ENCODE data around the gene LRCH4.
A peak's percentile ranks its signal among the peaks of the same experiment; 100 is the strongest.

Gene LRCH4

GRCh38 chr7:100620239-100620638 is 34.3 kb upstream of the LRCH4 start:
- no peak overlapping the region for H2AK5ac ChIP-seq (ENCODE audit: low read length)
- no peak overlapping the region for H4K8ac ChIP-seq (ENCODE audit: low read depth, low read length)
- H3K56ac ChIP-seq (ENCODE audit: low read length) = no peak overlapping the region
- H3K36me3 ChIP-seq (ENCODE audit: control insufficient read depth, insufficient read depth, low read length) = no peaks in the 10 kb centered on the region
- no peaks in the 10 kb centered on the region for H3K4me1 ChIP-seq (ENCODE audit: control insufficient read depth, low read depth, low read length)
- H4K5ac ChIP-seq (ENCODE audit: low read length) = no peak overlapping the region
- no peak overlapping the region for H2BK15ac ChIP-seq (replicated peaks; ENCODE audit: low read depth)
- no peaks in the 10 kb centered on the region for H3K79me1 ChIP-seq (ENCODE audit: low read length)
- no peak overlapping the region for H2BK120ac ChIP-seq (ENCODE audit: low read depth, low read length)
- H3K79me2 ChIP-seq (ENCODE audit: control insufficient read depth, insufficient read depth, low read length) = no peaks in the 10 kb centered on the region
- no peak overlapping the region for H3K4me2 ChIP-seq (ENCODE audit: low read length)
- WGBS (ENCODE audit: extremely low coverage, insufficient coverage, low lambda C conversion rate) = no CpG with 5 or more reads among the region's 6 CpGs
- no peak overlapping the region for H3K4ac ChIP-seq (ENCODE audit: low read depth, low read length)
- H3K27ac ChIP-seq (ENCODE audit: low read depth, low read length) = no peak overlapping the region
- no peak overlapping the region for H3K4me3 ChIP-seq (ENCODE audit: low read length)
- no peak for DNase-seq
- no peak overlapping the region for H3K18ac ChIP-seq (ENCODE audit: low read length)
- H3K9ac ChIP-seq (ENCODE audit: low read length) = no peak overlapping the region
- no peak overlapping the region for H2BK5ac ChIP-seq (ENCODE audit: low read length)
- no peak overlapping the region for H3K23ac ChIP-seq (ENCODE audit: low read length)
- no peaks in the 10 kb centered on the region for H3K27me3 ChIP-seq (ENCODE audit: insufficient read depth, low read length, poor library complexity)

GRCh38 chr7:100614308-100614861 is 28.5 kb upstream of the LRCH4 start:
- Histone ChIP-seq H3K4me2 (ENCODE audit: low read length) (no peak overlapping the region), H3K4me3 (ENCODE audit: low read length) (no peak overlapping the region), H3K79me1 (ENCODE audit: low read length) (no peaks in the 10 kb centered on the region), H2BK5ac (ENCODE audit: low read length) (no peak overlapping the region), H3K4me1 (ENCODE audit: control insufficient read depth, low read depth, low read length) (no peaks in the 10 kb centered on the region), H2BK15ac (replicated peaks; ENCODE audit: low read depth) (no peak overlapping the region), H4K8ac (ENCODE audit: low read depth, low read length) (no peak overlapping the region), H3K79me2 (ENCODE audit: control insufficient read depth, insufficient read depth, low read length) (no peaks in the 10 kb centered on the region), H3K4ac (ENCODE audit: low read depth, low read length) (no peak overlapping the region), H3K36me3 (ENCODE audit: control insufficient read depth, insufficient read depth, low read length) (no peaks in the 10 kb centered on the region), H3K23ac (ENCODE audit: low read length) (no peak overlapping the region), H3K27ac (ENCODE audit: low read depth, low read length) (no peak overlapping the region), H3K56ac (ENCODE audit: low read length) (no peak overlapping the region), H2AK5ac (ENCODE audit: low read length) (no peak overlapping the region), H2BK120ac (ENCODE audit: low read depth, low read length) (no peak overlapping the region), H4K5ac (ENCODE audit: low read length) (no peak overlapping the region), H3K27me3 (ENCODE audit: insufficient read depth, low read length, poor library complexity) (no peaks in the 10 kb centered on the region), H3K18ac (ENCODE audit: low read length) (no peak overlapping the region), H3K9ac (ENCODE audit: low read length) (no peak overlapping the region)
- DNase-seq = no peak
- no CpG with 5 or more reads among the region's 6 CpGs for WGBS (ENCODE audit: extremely low coverage, insufficient coverage, low lambda C conversion rate)

- H4K8ac ChIP-seq (ENCODE audit: low read depth, low read length) = no peak overlapping the region
- H3K18ac ChIP-seq (ENCODE audit: low read length) = no peak overlapping the region
- no peak overlapping the region for H3K27ac ChIP-seq (ENCODE audit: low read depth, low read length)
- H3K4ac ChIP-seq (ENCODE audit: low read depth, low read length) = no peak overlapping the region
- H3K23ac ChIP-seq (ENCODE audit: low read length) = peak overlapping the region; percentile 16
- no peak overlapping the region for H2BK15ac ChIP-seq (replicated peaks; ENCODE audit: low read depth)
- no peak overlapping the region for H2BK5ac ChIP-seq (ENCODE audit: low read length)
- no peak overlapping the region for H3K9ac ChIP-seq (ENCODE audit: low read length)
- no peaks in the 10 kb centered on the region for H3K79me1 ChIP-seq (ENCODE audit: low read length)
- no peaks in the 10 kb centered on the region for H3K36me3 ChIP-seq (ENCODE audit: control insufficient read depth, insufficient read depth, low read length)
- H3K27me3 ChIP-seq (ENCODE audit: insufficient read depth, low read length, poor library complexity) = no peaks in the 10 kb centered on the region
- H2BK120ac ChIP-seq (ENCODE audit: low read depth, low read length) = no peak overlapping the region
- H3K4me3 ChIP-seq (ENCODE audit: low read length) = no peak overlapping the region
- no peak overlapping the region for H3K4me2 ChIP-seq (ENCODE audit: low read length)
- H3K56ac ChIP-seq (ENCODE audit: low read length) = no peak overlapping the region
- no peak overlapping the region for H4K5ac ChIP-seq (ENCODE audit: low read length)
- H3K79me2 ChIP-seq (ENCODE audit: control insufficient read depth, insufficient read depth, low read length) = no peaks in the 10 kb centered on the region
- H3K4me1 ChIP-seq (ENCODE audit: control insufficient read depth, low read depth, low read length) = no peaks in the 10 kb centered on the region
- no CpG with 5 or more reads among the region's 13 CpGs for WGBS (ENCODE audit: extremely low coverage, insufficient coverage, low lambda C conversion rate)
- DNase-seq = no peak
- no peak overlapping the region for H2AK5ac ChIP-seq (ENCODE audit: low read length)
Observed at GRCh38 chr7:100613412-100614175, 27.7 kb upstream of the LRCH4 start.

GRCh38 chr7:100612730-100613390 is 26.9 kb upstream of the LRCH4 start:
- no CpG with 5 or more reads among the region's 29 CpGs for WGBS (ENCODE audit: extremely low coverage, insufficient coverage, low lambda C conversion rate)
- Histone ChIP-seq H3K36me3 (ENCODE audit: control insufficient read depth, insufficient read depth, low read length) (no peaks in the 10 kb centered on the region), H3K23ac (ENCODE audit: low read length) (peak overlapping the region; percentile 16), H2BK120ac (ENCODE audit: low read depth, low read length) (no peak overlapping the region), H3K4me2 (ENCODE audit: low read length) (peak overlapping the region; percentile 56), H2BK15ac (replicated peaks; ENCODE audit: low read depth) (no peak overlapping the region), H3K27ac (ENCODE audit: low read depth, low read length) (no peak overlapping the region), H2BK5ac (ENCODE audit: low read length) (no peak overlapping the region), H3K79me2 (ENCODE audit: control insufficient read depth, insufficient read depth, low read length) (no peaks in the 10 kb centered on the region), H3K4me3 (ENCODE audit: low read length) (peak overlapping the region; percentile 51), H3K27me3 (ENCODE audit: insufficient read depth, low read length, poor library complexity) (no peaks in the 10 kb centered on the region), H3K4me1 (ENCODE audit: control insufficient read depth, low read depth, low read length) (no peaks in the 10 kb centered on the region), H3K18ac (ENCODE audit: low read length) (no peak overlapping the region), H2AK5ac (ENCODE audit: low read length) (no peak overlapping the region), H3K4ac (ENCODE audit: low read depth, low read length) (no peak overlapping the region), H4K5ac (ENCODE audit: low read length) (no peak overlapping the region), H3K79me1 (ENCODE audit: low read length) (no peaks in the 10 kb centered on the region), H3K56ac (ENCODE audit: low read length) (peak overlapping the region; percentile 87), H4K8ac (ENCODE audit: low read depth, low read length) (no peak overlapping the region), H3K9ac (ENCODE audit: low read length) (peak overlapping the region; percentile 80)
- DNase-seq = no peak

- Histone ChIP-seq H3K23ac (ENCODE audit: low read length) (peak within 1 kb of the TSS; percentile 16), H3K79me1 (ENCODE audit: low read length) (no peaks in the 10 kb centered on the region), H4K8ac (ENCODE audit: low read depth, low read length) (no peak within 1 kb of the TSS), H3K18ac (ENCODE audit: low read length) (peak within 1 kb of the TSS; percentile 89), H3K79me2 (ENCODE audit: control insufficient read depth, insufficient read depth, low read length) (no peaks in the 10 kb centered on the region), H3K9ac (ENCODE audit: low read length) (peak within 1 kb of the TSS; percentile 87), H2BK5ac (ENCODE audit: low read length) (no peak within 1 kb of the TSS), H3K27me3 (ENCODE audit: insufficient read depth, low read length, poor library complexity) (no peaks in the 10 kb centered on the region), H3K36me3 (ENCODE audit: control insufficient read depth, insufficient read depth, low read length) (no peaks in the 10 kb centered on the region), H4K5ac (ENCODE audit: low read length) (no peak within 1 kb of the TSS), H3K4me2 (ENCODE audit: low read length) (peak within 1 kb of the TSS; percentile 93), H3K4me1 (ENCODE audit: control insufficient read depth, low read depth, low read length) (no peaks in the 10 kb centered on the region), H3K27ac (ENCODE audit: low read depth, low read length) (peak within 1 kb of the TSS; percentile 46), H3K56ac (ENCODE audit: low read length) (peak within 1 kb of the TSS; percentile 91), H2AK5ac (ENCODE audit: low read length) (peak within 1 kb of the TSS; percentile 69), H2BK120ac (ENCODE audit: low read depth, low read length) (no peak within 1 kb of the TSS), H2BK15ac (replicated peaks; ENCODE audit: low read depth) (no peak within 1 kb of the TSS), H3K4me3 (ENCODE audit: low read length) (peak within 1 kb of the TSS; percentile 82), H3K4ac (ENCODE audit: low read depth, low read length) (peak within 1 kb of the TSS; percentile 6)
- DNase-seq = peak; percentile 100
- no CpG with 5 or more reads among the region's 61 CpGs for WGBS (ENCODE audit: extremely low coverage, insufficient coverage, low lambda C conversion rate)
Observed at GRCh38 chr7:100611983-100612729, 26.2 kb upstream of the LRCH4 start, which contains the start of gene MOSPD3. Gene MOSPD3, plus strand, starts transcription at chr7:100612540. Its CDS starts 252 bp downstream, at chr7:100612792.

Measured in mesendoderm (in vitro differentiated cells).